ENCODE measurements around the gene FBXW9. TPM values are rescaled to one million over a fixed set of nuclear protein-coding genes. Genes with fewer than 3 reads are reported as not detected.
A peak's percentile ranks its signal among the peaks of the same experiment; 100 is the strongest.

The FBXW9 gene
- total and polyA plus RNA-seq, 2 of the 8 experiments (the other 6 are each of a cell fraction or from before 2014, with no cell fraction given) = 10.8 to 30.1 TPM

DNA sequence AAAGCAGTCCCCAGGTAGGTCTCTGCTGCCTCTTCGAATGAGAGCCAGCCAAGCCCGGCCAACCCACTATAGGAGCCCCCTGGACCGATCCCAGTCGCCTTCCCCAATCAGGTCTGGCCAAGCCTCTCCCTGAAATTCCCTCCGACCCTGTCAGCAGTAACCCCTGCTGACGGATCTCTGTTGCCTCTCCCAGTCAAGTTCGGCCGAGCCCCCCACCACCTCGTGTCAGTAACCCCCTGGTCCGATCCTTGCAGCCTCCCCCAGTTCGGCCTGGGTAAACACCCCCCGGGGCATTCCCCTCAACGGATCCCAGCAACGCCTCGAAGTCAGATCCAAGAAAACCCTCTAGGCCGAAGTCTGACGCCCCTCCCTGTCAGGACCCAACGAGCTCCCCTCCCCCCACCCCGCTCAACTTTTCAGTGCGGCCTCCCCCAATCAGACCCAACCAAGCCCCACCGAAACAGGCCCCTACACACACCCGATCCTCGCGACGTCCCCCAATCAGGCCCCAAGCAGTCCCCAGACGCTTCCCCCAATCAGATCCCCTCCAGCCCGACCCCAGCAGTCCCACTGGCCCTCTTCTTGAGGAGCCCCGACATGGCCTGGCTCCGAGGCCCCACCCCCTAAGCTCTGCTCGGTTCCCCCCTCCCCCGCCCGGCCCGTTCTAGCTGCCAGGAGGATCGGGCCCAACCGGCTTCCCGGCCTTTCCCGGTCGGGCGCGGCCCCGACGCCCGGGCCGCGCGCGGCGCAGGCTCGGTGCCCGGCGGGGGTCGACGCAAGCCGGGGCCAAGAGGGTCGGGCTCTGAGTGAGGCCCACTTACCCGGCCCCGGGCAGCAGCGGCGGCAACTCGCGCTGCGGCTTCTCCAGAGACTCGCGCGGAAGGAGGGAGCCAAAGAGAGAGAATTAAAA is 25.5 kb upstream of the FBXW9 start (continued):
- TF ChIP-seq SIN3A (conservative IDR thresholded peaks at IDR 0.05 in 1 of 2, IDR thresholded peaks at IDR 0.05 in 1 of 2; ENCODE audit: low read depth in 1 of 2, low read length in 2 of 2) (peak in 1 of 2 experiments; percentile 31; a peak in 1 of 4 replicates), RFX5 (IDR thresholded peaks at IDR 0.05; ENCODE audit: borderline replicate concordance, low read depth, low read length) (no peak), HDAC6 (IDR thresholded peaks at IDR 0.05; ENCODE audit: low read depth, low read length) (no peak), SP4 (IDR thresholded peaks at IDR 0.05; ENCODE audit: low read length) (no peak), EZH2 (IDR thresholded peaks at IDR 0.05; ENCODE audit: low read depth, low read length, severe bottlenecking) (no peak), PHF8 (conservative IDR thresholded peaks at IDR 0.05; ENCODE audit: low read depth, low read length) (peak; percentile 60; the same call in 1 of the 2 replicates), RAD21 (IDR thresholded peaks at IDR 0.05 in 1 of 2, conservative IDR thresholded peaks at IDR 0.05 in 1 of 2; ENCODE audit: low read depth in 2 of 2, low read length in 2 of 2) (no peak), CBX5 (IDR thresholded peaks at IDR 0.05; ENCODE audit: low read depth, low read length) (no peak), ASH2L (IDR thresholded peaks at IDR 0.05; ENCODE audit: low read length) (no peak), HDAC2 (IDR thresholded peaks at IDR 0.05; ENCODE audit: borderline replicate concordance in 1 of 2, low read depth in 2 of 2, low read length in 2 of 2) (no peak), GTF2F1 (IDR thresholded peaks at IDR 0.05; ENCODE audit: borderline replicate concordance, low read depth, low read length) (no peak), EP300 (IDR thresholded peaks at IDR 0.05; ENCODE audit: borderline replicate concordance in 1 of 2, low read depth in 2 of 2, low read length in 2 of 2) (no peak), CREB1 (IDR thresholded peaks at IDR 0.05) (no peak), TAF1 (IDR thresholded peaks at IDR 0.05; ENCODE audit: low read depth, low read length) (0 out of 2 replicates have a peak, but pooled peaks have one; percentile 7), TEAD4 (IDR thresholded peaks at IDR 0.05; ENCODE audit: low read depth, low read length) (no peak), POLR2A (IDR thresholded peaks at IDR 0.05; ENCODE audit: control extremely low read depth in 1 of 2, low read depth in 2 of 2, low read length in 2 of 2) (no peak), CBX8 (IDR thresholded peaks at IDR 0.05; ENCODE audit: borderline replicate concordance, low read depth, low read length) (no peak), BCL11A (IDR thresholded peaks at IDR 0.05; ENCODE audit: low read depth in 2 of 2, low read length in 2 of 2) (no peak), RXRA (IDR thresholded peaks at IDR 0.05; ENCODE audit: insufficient read depth, low read depth, low read length) (no peak)

Data from H1 (cell line).